IMR-90 (cell line): ENCODE measurements around the gene KLHL14. TPM values are rescaled to one million over a fixed set of nuclear protein-coding genes. Genes with fewer than 3 reads are reported as not detected.

Source experiments
- ATAC-seq: fragments of 200-7000 bp; cut with Tn5 transposase; 2 replicates; pipeline ENCODE4 v1.9.1; 2020; ENCODE audit warnings: low read depth, mild to moderate bottlenecking, moderate library complexity
- BruUV-seq: library from RNA; stranded (reverse); fragments of 400-500 nt; replicated peaks from 2 replicates; lab custom pipeline; 2021; lab: Mats Ljungman, UMichigan
- CTCF ChIA-PET: fragments of 300-600 bp; formaldehyde crosslinking; extraction: SDS; loops from one replicate; lab custom pipeline; 2021; ENCODE audit warnings: antibody characterized with exemption; lab: Yijun Ruan, JAX
- POLR2A ChIA-PET: fragments of 300-600 bp; sonication (Branson Sonifier 250); formaldehyde crosslinking; loops from one replicate; lab custom pipeline; 2022; ENCODE audit warnings: antibody characterized with exemption; ENCODE audit not compliant: unreplicated experiment; lab: Charles Lee
- DNase-seq: peaks from one replicate; pipeline ENCODE4 v3.0.0; 2013
- H2AFZ ChIP-seq: replicated peaks from 2 replicates; pipeline ENCODE3; 2013; ENCODE audit warnings: low read length, mild to moderate bottlenecking; ENCODE audit not compliant: poor library complexity
- H2AK5ac ChIP-seq: 2 replicates; pipeline ENCODE4 v1.6.1; 2013; ENCODE audit warnings: low read depth, low read length, inconsistent platforms
- H2AK9ac ChIP-seq: replicated peaks from 2 replicates; pipeline ENCODE3; 2013; ENCODE audit warnings: mild to moderate bottlenecking, low read depth, low read length, moderate library complexity; ENCODE audit not compliant: poor library complexity
- H2BK120ac ChIP-seq: 2 replicates; pipeline ENCODE4 v1.6.1; 2013; ENCODE audit warnings: low read depth, low read length, inconsistent platforms
- H2BK15ac ChIP-seq: 3 replicates; pipeline ENCODE4 v1.6.1; 2013; ENCODE audit warnings: low read depth, low read length, inconsistent platforms
- H2BK20ac ChIP-seq: 2 replicates; pipeline ENCODE4 v1.6.1; 2013; ENCODE audit warnings: low read depth, mild to moderate bottlenecking, inconsistent platforms, low read length, moderate library complexity
- H2BK5ac ChIP-seq: 2 replicates; pipeline ENCODE4 v1.6.1; 2013; ENCODE audit warnings: mild to moderate bottlenecking, low read depth, low read length, inconsistent platforms; ENCODE audit not compliant: poor library complexity, severe bottlenecking
- H3K14ac ChIP-seq: replicated peaks from 2 replicates; pipeline ENCODE4 v1.6.1; 2013; ENCODE audit warnings: low read depth, low read length, inconsistent platforms
- H3K18ac ChIP-seq: 2 replicates; pipeline ENCODE4 v1.6.1; 2013; ENCODE audit warnings: low read depth, low read length, control low read depth
- H3K23ac ChIP-seq: 2 replicates; pipeline ENCODE4 v1.6.1; 2013; ENCODE audit warnings: low read depth, low read length, inconsistent platforms
- H3K27ac ChIP-seq: 2 replicates; pipeline ENCODE4 v1.5.1; 2013; ENCODE audit warnings: mild to moderate bottlenecking, control low read depth, low read length; ENCODE audit not compliant: insufficient read depth
- H3K27me3 ChIP-seq: 2 replicates; pipeline ENCODE4 v1.6.1; 2013; ENCODE audit warnings: low read length; ENCODE audit not compliant: control insufficient read depth, insufficient read depth
- H3K36me3 ChIP-seq: 2 replicates; pipeline ENCODE4 v1.6.1; 2013; ENCODE audit warnings: low read length, mixed read lengths; ENCODE audit not compliant: control insufficient read depth, insufficient read depth
- H3K4ac ChIP-seq: 2 replicates; pipeline ENCODE4 v1.6.1; 2013; ENCODE audit warnings: low read depth, low read length, inconsistent platforms
- H3K4me1 ChIP-seq: 2 replicates; pipeline ENCODE4 v1.6.1; 2013; ENCODE audit warnings: low read length, mixed read lengths; ENCODE audit not compliant: control insufficient read depth, insufficient read depth
- H3K4me2 ChIP-seq: 2 replicates; pipeline ENCODE4 v1.6.1; 2013; ENCODE audit warnings: low read depth, mild to moderate bottlenecking, control low read depth, low read length, moderate library complexity
- H3K4me3 ChIP-seq: 2 replicates; pipeline ENCODE4 v1.5.1; 2013; ENCODE audit warnings: low read depth, mild to moderate bottlenecking, control low read depth, low read length, moderate library complexity; ENCODE audit not compliant: insufficient read depth
- H3K56ac ChIP-seq: 2 replicates; pipeline ENCODE4 v1.6.1; 2013; ENCODE audit warnings: low read length, inconsistent platforms; ENCODE audit not compliant: insufficient read depth; ENCODE audit errors: extremely low read depth
- H3K79me1 ChIP-seq, 2 experiments: 2 replicates each; pipeline ENCODE4 v1.6.1; 2013; ENCODE audit warnings: low read length in 2 of 2, inconsistent platforms in 1 of 2, low read depth in 1 of 2
- H3K9ac ChIP-seq: 2 replicates; pipeline ENCODE4 v1.6.1; 2013; ENCODE audit warnings: low read depth, low read length, control low read depth
- H3K9me1 ChIP-seq: 2 replicates; pipeline ENCODE4 v1.6.1; 2013; ENCODE audit warnings: low read length, inconsistent platforms; ENCODE audit not compliant: insufficient read depth
- H3K9me3 ChIP-seq: 2 replicates; pipeline ENCODE4 v1.6.1; 2013; ENCODE audit warnings: low read length; ENCODE audit not compliant: control insufficient read depth, insufficient read depth
- H4K20me1 ChIP-seq: 2 replicates; pipeline ENCODE4 v1.6.1; 2013; ENCODE audit warnings: low read length, inconsistent platforms; ENCODE audit not compliant: insufficient read depth
- H4K5ac ChIP-seq: 2 replicates; pipeline ENCODE4 v1.6.1; 2013; ENCODE audit warnings: mild to moderate bottlenecking, low read depth, low read length, control low read depth
- H4K8ac ChIP-seq, 2 experiments: 2 replicates each; pipeline ENCODE4 v1.6.1; 2013; ENCODE audit warnings: low read depth in 2 of 2, low read length in 2 of 2, control low read depth in 1 of 2, inconsistent platforms in 1 of 2
- H4K91ac ChIP-seq: 2 replicates; pipeline ENCODE4 v1.6.1; 2013; ENCODE audit warnings: low read depth, low read length, inconsistent platforms; ENCODE audit not compliant: insufficient read depth
- BHLHE40 ChIP-seq: fragments of 150-350 bp; IDR thresholded peaks from 2 replicates; pipeline ENCODE4 v1.6.1; 2016; ENCODE audit warnings: mild to moderate bottlenecking, low read depth, low read length
- CEBPB ChIP-seq: IDR thresholded peaks from 2 replicates; pipeline ENCODE4 v1.6.1; 2012; ENCODE audit warnings: low read depth, low read length, improper control_type of control experiment
- CHD1 ChIP-seq: IDR thresholded peaks from 2 replicates; pipeline ENCODE4 v1.6.1; 2012; ENCODE audit warnings: low read depth, low read length, improper control_type of control experiment
- FOS ChIP-seq: fragments of 150-350 bp; IDR thresholded peaks from 2 replicates; pipeline ENCODE4 v1.6.1; 2016; ENCODE audit warnings: low read depth, low read length
- MAZ ChIP-seq: IDR thresholded peaks from 2 replicates; pipeline ENCODE4 v1.6.1; 2012; ENCODE audit warnings: low read depth, mild to moderate bottlenecking, low read length, improper control_type of control experiment, moderate library complexity, borderline replicate concordance
- MXI1 ChIP-seq: IDR thresholded peaks from 2 replicates; pipeline ENCODE4 v1.6.1; 2012; ENCODE audit warnings: low read depth, mild to moderate bottlenecking, low read length, moderate library complexity, borderline replicate concordance
- NFE2L2 ChIP-seq: fragments of 150-350 bp; IDR thresholded peaks from 2 replicates; pipeline ENCODE4 v1.6.1; 2016; ENCODE audit warnings: low read depth, mild to moderate bottlenecking, low read length
- POLR2A ChIP-seq: IDR thresholded peaks from 2 replicates; pipeline ENCODE4 v1.6.1; 2012; ENCODE audit warnings: mild to moderate bottlenecking, low read depth, low read length
- whole genome bisulfite sequencing, 2 experiments: methylation state at CpG; one replicate each; pipeline versions ENCODE4 v1.1.5 to v1.1.7; 2013; ENCODE audit warnings: missing lambda C conversion rate in 2 of 2; ENCODE audit not compliant: insufficient read length in 1 of 2; ENCODE audit errors: extremely low coverage in 2 of 2; 5-methylcytosine and 5-hydroxymethylcytosine counted together
- dilution Hi-C: fragments of 300-500 bp; cut with HindIII; formaldehyde crosslinking; loops from one replicate; pipeline ENCODE4 v1.14.3; 2018; ENCODE audit warnings: low sequenced_read_pairs; ENCODE audit not compliant: unreplicated experiment
- in situ Hi-C: fragments of 300-500 bp; cut with MboI; formaldehyde crosslinking; loops from 3 replicates; pipeline ENCODE4 v1.14.3; 2019; ENCODE audit warnings: low sequenced_read_pairs, inconsistent platforms, mixed read lengths
- intact Hi-C: fragments of 100-400 bp; cut with micrococcal nuclease; formaldehyde crosslinking; loops from 2 replicates; pipeline ENCODE4 v1.10.0; 2022
- polyA plus RNA-seq, 3 experiments: library from polyadenylated mRNA; depleted of rRNA; stranded (reverse); fragments of >200 nt; gene quantifications; 2 replicates each; pipeline ENCODE4 v1.2.3, GENCODE V29; 2012; ENCODE audit warnings: low replicate concordance in 1 of 3
- total RNA-seq: library from RNA; depleted of rRNA; stranded (reverse); fragments of >200 nt; gene quantifications from 2 replicates; pipeline ENCODE4 v1.2.3, GENCODE V29; 2012
- TF ChIP-seq, protein P1 (sequence below): fragments of 150-350 bp; IDR thresholded peaks from 2 replicates; pipeline ENCODE4 v1.6.1; 2017; ENCODE audit warnings: mild to moderate bottlenecking, antibody characterized with exemption, low read length, low read depth
- TF ChIP-seq, protein P2 (sequence below): fragments of 150-350 bp; IDR thresholded peaks from 2 replicates; pipeline ENCODE4 v1.6.1; 2016; ENCODE audit warnings: low read depth, mild to moderate bottlenecking, low read length, moderate library complexity, borderline replicate concordance
- TF ChIP-seq, protein P3 (sequence below): conservative IDR thresholded peaks from 2 replicates; pipeline ENCODE4 v1.5.1; 2012; ENCODE audit warnings: mild to moderate bottlenecking, low read depth, low read length, improper control_type of control experiment

The KLHL14 gene
- total and polyA plus RNA-seq, 2 of the 4 experiments (the other 2 are of a cell fraction) = not detected

DNA sequence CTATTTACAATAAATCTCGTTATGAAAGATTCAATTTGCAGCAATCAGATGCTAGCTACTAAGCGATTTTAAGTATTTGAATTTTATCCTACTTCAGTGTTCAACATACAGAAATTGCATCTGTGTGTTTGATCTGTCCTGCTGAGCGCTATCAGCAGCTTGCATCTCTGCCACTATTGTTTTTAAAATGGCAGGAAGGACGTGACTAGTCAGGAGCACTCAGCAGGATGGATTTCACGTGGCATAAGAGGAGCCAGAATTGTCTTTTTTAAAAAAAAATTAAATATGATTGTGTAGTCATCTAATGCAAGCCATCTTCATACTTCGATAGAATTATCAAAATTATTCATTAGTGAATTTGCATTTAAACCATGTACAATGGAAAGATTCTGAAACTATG is 2.8 kb upstream of the KLHL14 start:
- CTCF ChIA-PET = no interaction called here
- H4K91ac ChIP-seq = no peak overlapping the region
- no peaks in the 10 kb centered on the region for H3K9me3 ChIP-seq
- H4K20me1 ChIP-seq = no peaks in the 10 kb centered on the region
- TF ChIP-seq POLR2A = no peak
- TF ChIP-seq, protein P1, sequence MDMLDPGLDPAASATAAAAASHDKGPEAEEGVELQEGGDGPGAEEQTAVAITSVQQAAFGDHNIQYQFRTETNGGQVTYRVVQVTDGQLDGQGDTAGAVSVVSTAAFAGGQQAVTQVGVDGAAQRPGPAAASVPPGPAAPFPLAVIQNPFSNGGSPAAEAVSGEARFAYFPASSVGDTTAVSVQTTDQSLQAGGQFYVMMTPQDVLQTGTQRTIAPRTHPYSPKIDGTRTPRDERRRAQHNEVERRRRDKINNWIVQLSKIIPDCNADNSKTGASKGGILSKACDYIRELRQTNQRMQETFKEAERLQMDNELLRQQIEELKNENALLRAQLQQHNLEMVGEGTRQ = no peak
- no peak for TF ChIP-seq MAZ
- TF ChIP-seq, protein P2, sequence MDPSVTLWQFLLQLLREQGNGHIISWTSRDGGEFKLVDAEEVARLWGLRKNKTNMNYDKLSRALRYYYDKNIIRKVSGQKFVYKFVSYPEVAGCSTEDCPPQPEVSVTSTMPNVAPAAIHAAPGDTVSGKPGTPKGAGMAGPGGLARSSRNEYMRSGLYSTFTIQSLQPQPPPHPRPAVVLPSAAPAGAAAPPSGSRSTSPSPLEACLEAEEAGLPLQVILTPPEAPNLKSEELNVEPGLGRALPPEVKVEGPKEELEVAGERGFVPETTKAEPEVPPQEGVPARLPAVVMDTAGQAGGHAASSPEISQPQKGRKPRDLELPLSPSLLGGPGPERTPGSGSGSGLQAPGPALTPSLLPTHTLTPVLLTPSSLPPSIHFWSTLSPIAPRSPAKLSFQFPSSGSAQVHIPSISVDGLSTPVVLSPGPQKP = no peak
- TF ChIP-seq CEBPB = no peak
- no peak for TF ChIP-seq CHD1
- TF ChIP-seq NFE2L2 = no peak
- TF ChIP-seq, protein P3, sequence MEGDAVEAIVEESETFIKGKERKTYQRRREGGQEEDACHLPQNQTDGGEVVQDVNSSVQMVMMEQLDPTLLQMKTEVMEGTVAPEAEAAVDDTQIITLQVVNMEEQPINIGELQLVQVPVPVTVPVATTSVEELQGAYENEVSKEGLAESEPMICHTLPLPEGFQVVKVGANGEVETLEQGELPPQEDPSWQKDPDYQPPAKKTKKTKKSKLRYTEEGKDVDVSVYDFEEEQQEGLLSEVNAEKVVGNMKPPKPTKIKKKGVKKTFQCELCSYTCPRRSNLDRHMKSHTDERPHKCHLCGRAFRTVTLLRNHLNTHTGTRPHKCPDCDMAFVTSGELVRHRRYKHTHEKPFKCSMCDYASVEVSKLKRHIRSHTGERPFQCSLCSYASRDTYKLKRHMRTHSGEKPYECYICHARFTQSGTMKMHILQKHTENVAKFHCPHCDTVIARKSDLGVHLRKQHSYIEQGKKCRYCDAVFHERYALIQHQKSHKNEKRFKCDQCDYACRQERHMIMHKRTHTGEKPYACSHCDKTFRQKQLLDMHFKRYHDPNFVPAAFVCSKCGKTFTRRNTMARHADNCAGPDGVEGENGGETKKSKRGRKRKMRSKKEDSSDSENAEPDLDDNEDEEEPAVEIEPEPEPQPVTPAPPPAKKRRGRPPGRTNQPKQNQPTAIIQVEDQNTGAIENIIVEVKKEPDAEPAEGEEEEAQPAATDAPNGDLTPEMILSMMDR = no peak
- TF ChIP-seq MXI1 = no peak
- TF ChIP-seq FOS = no peak
- TF ChIP-seq BHLHE40 = no peak
- no peak for DNase-seq
- H2BK5ac ChIP-seq = no peak overlapping the region
- H3K9ac ChIP-seq = no peak overlapping the region
- no peak overlapping the region for H3K27ac ChIP-seq
- H3K27me3 ChIP-seq = peaks cover 24% of the 10 kb centered on the region
- H3K4me2 ChIP-seq = no peak overlapping the region
- H2AK9ac ChIP-seq = no peak overlapping the region
- no peak overlapping the region for H3K18ac ChIP-seq
- H2BK120ac ChIP-seq = no peak overlapping the region
- no peak overlapping the region for H4K5ac ChIP-seq
- H3K79me1 ChIP-seq = no peaks in the 10 kb centered on the region
- in situ Hi-C loops (no loop called here), intact Hi-C loops (no loop called here), dilution Hi-C loops (no loop called here)
- WGBS, 2 experiments = no CpG with 5 or more reads among the region's 6 CpGs
- no peak overlapping the region for H2AK5ac ChIP-seq
- H2AFZ ChIP-seq = no peak overlapping the region
- no peaks in the 10 kb centered on the region for H3K36me3 ChIP-seq
- H3K23ac ChIP-seq = no peak overlapping the region
- ATAC-seq = no peak
- no peaks in the 10 kb centered on the region for H3K4me1 ChIP-seq
- H4K8ac ChIP-seq = no peak overlapping the region
- no TSS peak for BruUV-seq
- POLR2A ChIA-PET = no interaction called here
- H3K14ac ChIP-seq = no peak overlapping the region
- H2BK20ac ChIP-seq = no peak overlapping the region
- no peaks in the 10 kb centered on the region for H3K9me1 ChIP-seq
- no peak overlapping the region for H3K4me3 ChIP-seq
- no peak overlapping the region for H3K56ac ChIP-seq
- no peak overlapping the region for H3K4ac ChIP-seq
- H2BK15ac ChIP-seq = no peak overlapping the region
